ENCODE data around the gene TK2.

Gene TK2

GRCh38 chr16:66462912-66463311, 87.0 kb downstream of the TK2 start:
- no peak for DNase-seq

- no peak for DNase-seq
Measured at GRCh38 chr16:66460703-66461102, 89.2 kb downstream of the TK2 start.

GRCh38 chr16:66459878-66460277, 90.0 kb downstream of the TK2 start:
- DNase-seq = no peak

GRCh38 chr16:66458853-66459252, 91.1 kb downstream of the TK2 start:
- no peak for DNase-seq

GRCh38 chr16:66458292-66458691, 91.6 kb downstream of the TK2 start:
- no peak for DNase-seq

All from NCI-H2227 treated with DMSO at 0.1 percent for 48 hours (cell line).